Activated naive CD8-positive, alpha-beta T cell (primary cell): ENCODE measurements around the gene PHLDA1.
"Not testable (repeated sequence)": the region's sequence is repeated elsewhere in the genome, so short reads cannot be mapped to it uniquely, and the experiment has no call there.

ENCODE experiments used
- H3K27ac Mint-ChIP-seq: one replicate; pipeline ENCODE4 v1.8.0; 2021; ENCODE audit warnings: mixed read lengths
- H3K27me3 Mint-ChIP-seq: one replicate; pipeline ENCODE4 v1.8.0; 2021; ENCODE audit warnings: mixed read lengths
- H3K36me3 Mint-ChIP-seq: one replicate; pipeline ENCODE4 v1.8.0; 2021; ENCODE audit warnings: mixed read lengths
- H3K4me1 Mint-ChIP-seq: one replicate; pipeline ENCODE4 v1.8.0; 2021; ENCODE audit warnings: low read depth, mixed read lengths
- H3K4me3 Mint-ChIP-seq: one replicate; pipeline ENCODE4 v1.8.0; 2021; ENCODE audit warnings: mild to moderate bottlenecking, mixed read lengths
- H3K9me3 Mint-ChIP-seq: one replicate; pipeline ENCODE4 v1.8.0; 2021; ENCODE audit warnings: low read depth, mixed read lengths

The PHLDA1 gene

GRCh38 chr12:75991753-75992152, 39.8 kb downstream of the PHLDA1 start:
- H3K27ac Mint-ChIP-seq = no peak overlapping the region
- H3K36me3 Mint-ChIP-seq = no peaks in the 10 kb centered on the region
- H3K27me3 Mint-ChIP-seq = no peaks in the 10 kb centered on the region
- H3K4me1 Mint-ChIP-seq = peaks cover 23% of the 10 kb centered on the region
- H3K4me3 Mint-ChIP-seq = no peak overlapping the region
- no peaks in the 10 kb centered on the region for H3K9me3 Mint-ChIP-seq

- no peak overlapping the region for H3K4me3 Mint-ChIP-seq
- H3K36me3 Mint-ChIP-seq = no peaks in the 10 kb centered on the region
- peaks cover 29% of the 10 kb centered on the region for H3K4me1 Mint-ChIP-seq
- no peaks in the 10 kb centered on the region for H3K9me3 Mint-ChIP-seq
- no peak overlapping the region for H3K27ac Mint-ChIP-seq
- no peaks in the 10 kb centered on the region for H3K27me3 Mint-ChIP-seq
These were observed 41.2 kb downstream of the PHLDA1 start for GRCh38 chr12:75990189-75990912.

GRCh38 chr12:75987709-75988108, 43.9 kb downstream of the PHLDA1 start:
- peaks cover 29% of the 10 kb centered on the region for H3K4me1 Mint-ChIP-seq
- H3K4me3 Mint-ChIP-seq, H3K27me3 Mint-ChIP-seq, H3K27ac Mint-ChIP-seq, H3K9me3 Mint-ChIP-seq, H3K36me3 Mint-ChIP-seq: not testable (repeated sequence)

GRCh38 chr12:75986001-75986746, 45.4 kb downstream of the PHLDA1 start:
- peaks cover 36% of the 10 kb centered on the region for H3K4me1 Mint-ChIP-seq
- H3K9me3 Mint-ChIP-seq = no peaks in the 10 kb centered on the region
- H3K4me3 Mint-ChIP-seq = no peak overlapping the region
- no peaks in the 10 kb centered on the region for H3K27me3 Mint-ChIP-seq
- H3K36me3 Mint-ChIP-seq = no peaks in the 10 kb centered on the region
- no peak overlapping the region for H3K27ac Mint-ChIP-seq

GRCh38 chr12:75985566-75985965, 46.0 kb downstream of the PHLDA1 start:
- peaks cover 40% of the 10 kb centered on the region for H3K4me1 Mint-ChIP-seq
- H3K4me3 Mint-ChIP-seq = no peak overlapping the region
- no peaks in the 10 kb centered on the region for H3K9me3 Mint-ChIP-seq
- no peak overlapping the region for H3K27ac Mint-ChIP-seq
- H3K27me3 Mint-ChIP-seq = no peaks in the 10 kb centered on the region
- H3K36me3 Mint-ChIP-seq = no peaks in the 10 kb centered on the region

GRCh38 chr12:75984577-75985182, 46.9 kb downstream of the PHLDA1 start:
- H3K36me3 Mint-ChIP-seq = no peaks in the 10 kb centered on the region
- H3K9me3 Mint-ChIP-seq = no peaks in the 10 kb centered on the region
- H3K4me1 Mint-ChIP-seq = peaks cover 47% of the 10 kb centered on the region
- H3K27me3 Mint-ChIP-seq = no peaks in the 10 kb centered on the region
- no peak overlapping the region for H3K27ac Mint-ChIP-seq
- no peak overlapping the region for H3K4me3 Mint-ChIP-seq

GRCh38 chr12:75983851-75984250, 47.7 kb downstream of the PHLDA1 start:
- not testable (repeated sequence) for H3K9me3 Mint-ChIP-seq, H3K4me3 Mint-ChIP-seq, H3K27ac Mint-ChIP-seq, H3K36me3 Mint-ChIP-seq, H3K27me3 Mint-ChIP-seq
- H3K4me1 Mint-ChIP-seq = peaks cover 55% of the 10 kb centered on the region

- no peak overlapping the region for H3K4me3 Mint-ChIP-seq
- no peaks in the 10 kb centered on the region for H3K27me3 Mint-ChIP-seq
- H3K27ac Mint-ChIP-seq = peak overlapping the region; percentile 51
- no peaks in the 10 kb centered on the region for H3K9me3 Mint-ChIP-seq
- H3K36me3 Mint-ChIP-seq = no peaks in the 10 kb centered on the region
- H3K4me1 Mint-ChIP-seq = peaks cover 62% of the 10 kb centered on the region
These were observed 48.5 kb downstream of the PHLDA1 start for GRCh38 chr12:75982979-75983660.

- Mint-ChIP-seq H3K27me3 (no peaks in the 10 kb centered on the region), H3K9me3 (no peaks in the 10 kb centered on the region), H3K27ac (no peak overlapping the region), H3K4me1 (peaks cover 70% of the 10 kb centered on the region), H3K4me3 (no peak overlapping the region), H3K36me3 (no peaks in the 10 kb centered on the region)
These were observed 49.4 kb downstream of the PHLDA1 start for GRCh38 chr12:75982169-75982564.

- H3K4me3 Mint-ChIP-seq = peak overlapping the region; percentile 8
- H3K9me3 Mint-ChIP-seq = no peaks in the 10 kb centered on the region
- H3K36me3 Mint-ChIP-seq = no peaks in the 10 kb centered on the region
- H3K27me3 Mint-ChIP-seq = no peaks in the 10 kb centered on the region
- peak overlapping the region; percentile 24 for H3K27ac Mint-ChIP-seq
- H3K4me1 Mint-ChIP-seq = peaks cover 73% of the 10 kb centered on the region
These were observed 50.1 kb downstream of the PHLDA1 start for GRCh38 chr12:75981247-75982168.

- peaks cover 68% of the 10 kb centered on the region for H3K4me1 Mint-ChIP-seq
- H3K9me3 Mint-ChIP-seq = no peaks in the 10 kb centered on the region
- no peaks in the 10 kb centered on the region for H3K27me3 Mint-ChIP-seq
- H3K4me3 Mint-ChIP-seq = peak overlapping the region; percentile 82
- H3K36me3 Mint-ChIP-seq = no peaks in the 10 kb centered on the region
- H3K27ac Mint-ChIP-seq = peak overlapping the region; percentile 99
These were observed 52.4 kb downstream of the PHLDA1 start for GRCh38 chr12:75979181-75979580.

- Mint-ChIP-seq H3K27me3 (no peaks in the 10 kb centered on the region), H3K4me1 (peaks cover 68% of the 10 kb centered on the region), H3K27ac (peak overlapping the region; percentile 99), H3K9me3 (no peaks in the 10 kb centered on the region), H3K36me3 (no peaks in the 10 kb centered on the region), H3K4me3 (peak overlapping the region; percentile 82)
These were observed 52.9 kb downstream of the PHLDA1 start for GRCh38 chr12:75978677-75979076.

GRCh38 chr12:75977952-75978671, 53.5 kb downstream of the PHLDA1 start:
- H3K27me3 Mint-ChIP-seq = no peaks in the 10 kb centered on the region
- peak overlapping the region; percentile 82 for H3K4me3 Mint-ChIP-seq
- H3K27ac Mint-ChIP-seq = peak overlapping the region; percentile 99
- H3K36me3 Mint-ChIP-seq = no peaks in the 10 kb centered on the region
- peaks cover 65% of the 10 kb centered on the region for H3K4me1 Mint-ChIP-seq
- no peaks in the 10 kb centered on the region for H3K9me3 Mint-ChIP-seq

- H3K4me1 Mint-ChIP-seq = peaks cover 68% of the 10 kb centered on the region
- H3K9me3 Mint-ChIP-seq = no peaks in the 10 kb centered on the region
- no peaks in the 10 kb centered on the region for H3K36me3 Mint-ChIP-seq
- peak overlapping the region; percentile 82 for H3K4me3 Mint-ChIP-seq
- no peaks in the 10 kb centered on the region for H3K27me3 Mint-ChIP-seq
- peak overlapping the region; percentile 99 for H3K27ac Mint-ChIP-seq
These were observed 54.0 kb downstream of the PHLDA1 start for GRCh38 chr12:75977590-75977951.
